NB4 (cell line): Measurements from ENCODE around the gene MIA.

Experiments
- MYC ChIP-seq: IDR thresholded peaks from 2 replicates; pipeline ENCODE4 v1.6.1; 2011; ENCODE audit warnings: low read depth, low read length
- POLR2A ChIP-seq: IDR thresholded peaks from 2 replicates; pipeline ENCODE4 v1.6.1; 2011; ENCODE audit warnings: mild to moderate bottlenecking; ENCODE audit not compliant: insufficient read length; ENCODE audit errors: extremely low read depth
- TF ChIP-seq, protein P1 (sequence below): IDR thresholded peaks from 2 replicates; pipeline ENCODE4 v1.6.1; 2011; ENCODE audit warnings: low read depth, low read length
- TF ChIP-seq, protein P2 (sequence below): IDR thresholded peaks from one replicate; pipeline ENCODE4 v1.5.1; 2012; ENCODE audit warnings: low read depth, low read length

DNA sequence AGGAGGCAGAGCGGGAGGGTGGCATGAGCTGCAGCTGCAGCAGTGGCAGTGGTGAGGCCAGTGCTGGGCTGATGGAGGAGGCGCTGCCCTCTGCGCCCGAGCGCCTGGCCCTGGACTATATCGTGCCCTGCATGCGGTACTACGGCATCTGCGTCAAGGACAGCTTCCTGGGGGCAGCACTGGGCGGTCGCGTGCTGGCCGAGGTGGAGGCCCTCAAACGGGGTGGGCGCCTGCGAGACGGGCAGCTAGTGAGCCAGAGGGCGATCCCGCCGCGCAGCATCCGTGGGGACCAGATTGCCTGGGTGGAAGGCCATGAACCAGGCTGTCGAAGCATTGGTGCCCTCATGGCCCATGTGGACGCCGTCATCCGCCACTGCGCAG is 25.7 kb downstream of the MIA start:
- TF ChIP-seq, protein P1, sequence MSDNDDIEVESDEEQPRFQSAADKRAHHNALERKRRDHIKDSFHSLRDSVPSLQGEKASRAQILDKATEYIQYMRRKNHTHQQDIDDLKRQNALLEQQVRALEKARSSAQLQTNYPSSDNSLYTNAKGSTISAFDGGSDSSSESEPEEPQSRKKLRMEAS, result no peak
- TF ChIP-seq, protein P2, sequence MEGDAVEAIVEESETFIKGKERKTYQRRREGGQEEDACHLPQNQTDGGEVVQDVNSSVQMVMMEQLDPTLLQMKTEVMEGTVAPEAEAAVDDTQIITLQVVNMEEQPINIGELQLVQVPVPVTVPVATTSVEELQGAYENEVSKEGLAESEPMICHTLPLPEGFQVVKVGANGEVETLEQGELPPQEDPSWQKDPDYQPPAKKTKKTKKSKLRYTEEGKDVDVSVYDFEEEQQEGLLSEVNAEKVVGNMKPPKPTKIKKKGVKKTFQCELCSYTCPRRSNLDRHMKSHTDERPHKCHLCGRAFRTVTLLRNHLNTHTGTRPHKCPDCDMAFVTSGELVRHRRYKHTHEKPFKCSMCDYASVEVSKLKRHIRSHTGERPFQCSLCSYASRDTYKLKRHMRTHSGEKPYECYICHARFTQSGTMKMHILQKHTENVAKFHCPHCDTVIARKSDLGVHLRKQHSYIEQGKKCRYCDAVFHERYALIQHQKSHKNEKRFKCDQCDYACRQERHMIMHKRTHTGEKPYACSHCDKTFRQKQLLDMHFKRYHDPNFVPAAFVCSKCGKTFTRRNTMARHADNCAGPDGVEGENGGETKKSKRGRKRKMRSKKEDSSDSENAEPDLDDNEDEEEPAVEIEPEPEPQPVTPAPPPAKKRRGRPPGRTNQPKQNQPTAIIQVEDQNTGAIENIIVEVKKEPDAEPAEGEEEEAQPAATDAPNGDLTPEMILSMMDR, result no peak
- TF ChIP-seq POLR2A, result no peak
- TF ChIP-seq MYC, result no peak
